Endothelial cell (in vitro differentiated cells): ENCODE data around the gene CFAP68. TPM values are rescaled to one million over a fixed set of nuclear protein-coding genes. Genes with fewer than 3 reads are reported as not detected.

Experiments
- DNase-seq: peaks from one replicate; pipeline ENCODE4 v3.0.0; 2021; ENCODE audit warnings: low spot score
- H3K27ac Mint-ChIP-seq: one replicate; pipeline ENCODE4 v1.8.0; 2021; ENCODE audit warnings: mixed read lengths, inconsistent platforms; ENCODE audit not compliant: unreplicated experiment
- H3K27me3 Mint-ChIP-seq: one replicate; pipeline ENCODE4 v1.8.0; 2021; ENCODE audit warnings: mild to moderate bottlenecking, moderate library complexity, mixed read lengths, inconsistent platforms; ENCODE audit not compliant: unreplicated experiment
- H3K36me3 Mint-ChIP-seq: one replicate; pipeline ENCODE4 v1.8.0; 2021; ENCODE audit warnings: mild to moderate bottlenecking, low read depth, mixed read lengths, inconsistent platforms; ENCODE audit not compliant: unreplicated experiment
- H3K4me1 Mint-ChIP-seq: one replicate; pipeline ENCODE4 v1.8.0; 2021; ENCODE audit warnings: mild to moderate bottlenecking, mixed read lengths, inconsistent platforms; ENCODE audit not compliant: unreplicated experiment
- H3K4me3 Mint-ChIP-seq: one replicate; pipeline ENCODE4 v1.8.0; 2021; ENCODE audit warnings: mild to moderate bottlenecking, mixed read lengths, inconsistent platforms; ENCODE audit not compliant: unreplicated experiment
- H3K9me3 Mint-ChIP-seq: one replicate; pipeline ENCODE4 v1.8.0; 2021; ENCODE audit warnings: mixed read lengths, inconsistent platforms; ENCODE audit not compliant: unreplicated experiment
- CTCF ChIP-seq: fragments of 200-600 bp; sonication (generic); IDR thresholded peaks from one replicate; pipeline ENCODE4 v1.5.0; 2021; ENCODE audit warnings: antibody characterized with exemption; ENCODE audit not compliant: unreplicated experiment
- total RNA-seq: library from RNA; stranded (reverse); fragmentation: NEBNext Ultra II Directional; extraction: Animal tissue kit (Norgen Biotek cat#: 25700); gene quantifications from one replicate; pipeline ENCODE4 v1.2.1, GENCODE V29; 2021; ENCODE audit not compliant: unreplicated experiment

The CFAP68 gene
- total RNA-seq, 1 donor from 2014 or later = 35.6 TPM

GRCh38 chr11:111905411-111905810 lies 26.1 kb downstream of the CFAP68 start:
- Mint-ChIP-seq H3K36me3 (peaks cover 3% of the 10 kb centered on the region), H3K27me3 (no peaks in the 10 kb centered on the region), H3K27ac (peak overlapping the region; percentile 48), H3K4me3 (no peak overlapping the region), H3K9me3 (peaks cover 6% of the 10 kb centered on the region), H3K4me1 (peaks cover 8% of the 10 kb centered on the region)
- DNase-seq = no peak
- no peak for TF ChIP-seq CTCF

- no peak for TF ChIP-seq CTCF
- Mint-ChIP-seq H3K4me3 (no peak overlapping the region), H3K4me1 (peaks cover 11% of the 10 kb centered on the region), H3K27me3 (peaks cover 5% of the 10 kb centered on the region), H3K36me3 (peaks cover 3% of the 10 kb centered on the region), H3K27ac (no peak overlapping the region), H3K9me3 (peaks cover 6% of the 10 kb centered on the region)
- DNase-seq = no peak
These were observed 27.3 kb downstream of the CFAP68 start for GRCh38 chr11:111906680-111907079.

- peaks cover 3% of the 10 kb centered on the region for H3K36me3 Mint-ChIP-seq
- H3K9me3 Mint-ChIP-seq = peaks cover 6% of the 10 kb centered on the region
- no peak overlapping the region for H3K4me3 Mint-ChIP-seq
- TF ChIP-seq CTCF = no peak
- H3K27ac Mint-ChIP-seq = peak overlapping the region; percentile 84
- H3K27me3 Mint-ChIP-seq = peaks cover 6% of the 10 kb centered on the region
- H3K4me1 Mint-ChIP-seq = peaks cover 11% of the 10 kb centered on the region
- DNase-seq = no peak
These were observed 29.4 kb downstream of the CFAP68 start for GRCh38 chr11:111908639-111909305.

- peaks cover 6% of the 10 kb centered on the region for H3K27me3 Mint-ChIP-seq
- H3K27ac Mint-ChIP-seq = peak overlapping the region; percentile 52
- peaks cover 11% of the 10 kb centered on the region for H3K4me1 Mint-ChIP-seq
- H3K36me3 Mint-ChIP-seq = peaks cover 3% of the 10 kb centered on the region
- peaks cover 6% of the 10 kb centered on the region for H3K9me3 Mint-ChIP-seq
- H3K4me3 Mint-ChIP-seq = no peak overlapping the region
- DNase-seq = no peak
- TF ChIP-seq CTCF = no peak
These were observed 30.0 kb downstream of the CFAP68 start for GRCh38 chr11:111909378-111909777.

- TF ChIP-seq CTCF = no peak
- peaks cover 6% of the 10 kb centered on the region for H3K27me3 Mint-ChIP-seq
- H3K4me1 Mint-ChIP-seq = peaks cover 11% of the 10 kb centered on the region
- no peak for DNase-seq
- no peaks in the 10 kb centered on the region for H3K36me3 Mint-ChIP-seq
- no peak overlapping the region for H3K4me3 Mint-ChIP-seq
- H3K9me3 Mint-ChIP-seq = no peaks in the 10 kb centered on the region
- H3K27ac Mint-ChIP-seq = peak overlapping the region; percentile 30
These were observed 31.6 kb downstream of the CFAP68 start for GRCh38 chr11:111910676-111911562.
